A549 treated with DMSO at 1 μM for 4 hours (cell line): Measurements from ENCODE around the gene ZIC3. TPM values are rescaled to one million over a fixed set of nuclear protein-coding genes. Genes with fewer than 3 reads are reported as not detected.

ENCODE experiments used
- total RNA-seq: library from RNA; stranded (reverse); fragments of 200-300 nt; extraction: Qiagen RNA extraction; gene quantifications from 5 replicates; pipeline ENCODE4 v1.2.3, GENCODE V29; 2022; ENCODE audit warnings: low read depth

The ZIC3 gene
- not detected in 5 replicates for total RNA-seq

GRCh38 chrX:137565921-137566745 is at the start of gene ZIC3:
Gene ZIC3, plus strand, starts transcription at chrX:137566127. Its CDS starts 565 bp downstream, at chrX:137566692.

